Keratinocyte (primary cell): ENCODE measurements around the gene RMC1. TPM values are rescaled to one million over a fixed set of nuclear protein-coding genes. Genes with fewer than 3 reads are reported as not detected.

Experiments used
- DNase-seq: peaks from one replicate; pipeline ENCODE4 v3.0.0-alpha.2; 2011; ENCODE audit warnings: low read depth, missing footprints, low spot score
- FAIRE-seq: peaks from 2 replicates; lab custom pipeline; 2011; peaks lifted over from hg19 to GRCh38; lab: Jason Lieb, UNC
- H2AFZ ChIP-seq: 2 replicates; pipeline ENCODE4 v1.6.0; 2012; ENCODE audit warnings: low read length, control low read depth, inconsistent platforms; ENCODE audit not compliant: control insufficient read depth
- H3K27ac ChIP-seq: 2 replicates; pipeline ENCODE4 v1.5.1; 2011; ENCODE audit warnings: low read length; ENCODE audit not compliant: control insufficient read depth, insufficient read depth
- H3K27me3 ChIP-seq: 3 replicates; pipeline ENCODE4 v1.6.0; 2011; ENCODE audit warnings: low read length; ENCODE audit not compliant: control insufficient read depth, insufficient read depth; ENCODE audit errors: extremely low read depth
- H3K36me3 ChIP-seq, 2 experiments: 2 replicates in 1 of 2; 3 replicates in 1 of 2; pipeline ENCODE4 v1.5.1; 2011; ENCODE audit warnings: low read length in 2 of 2, mild to moderate bottlenecking in 1 of 2; ENCODE audit not compliant: control insufficient read depth in 2 of 2, insufficient read depth in 2 of 2; ENCODE audit errors: extremely low read depth in 1 of 2
- H3K4me1 ChIP-seq: 3 replicates; pipeline ENCODE4 v1.5.1; 2011; ENCODE audit warnings: low read length; ENCODE audit not compliant: control insufficient read depth, insufficient read depth; ENCODE audit errors: extremely low read depth
- H3K4me2 ChIP-seq: 3 replicates; pipeline ENCODE4 v1.6.0; 2011; ENCODE audit warnings: low read depth, low read length; ENCODE audit not compliant: control insufficient read depth, insufficient read depth; ENCODE audit errors: extremely low read depth
- H3K4me3 ChIP-seq, 3 experiments: fragments of 200-600 bp in 1 of 3; sonication (generic) in 1 of 3; 2 replicates in 2 of 3; 3 replicates in 1 of 3; pipeline ENCODE4 v1.5.1; 2011 to 2016; ENCODE audit warnings: low read length in 3 of 3, mild to moderate bottlenecking in 3 of 3, control low read depth in 2 of 3, inconsistent platforms in 1 of 3, low read depth in 1 of 3, mixed read lengths in 1 of 3, mixed run types in 1 of 3, moderate library complexity in 1 of 3; ENCODE audit not compliant: control insufficient read depth in 2 of 3, insufficient read depth in 2 of 3; ENCODE audit errors: extremely low read depth in 1 of 3
- H3K79me2 ChIP-seq: 2 replicates; pipeline ENCODE4 v1.6.0; 2012; ENCODE audit warnings: low read length; ENCODE audit not compliant: control insufficient read depth, insufficient read depth
- H3K9ac ChIP-seq: 3 replicates; pipeline ENCODE4 v1.6.0; 2011; ENCODE audit warnings: low read length; ENCODE audit not compliant: control insufficient read depth, insufficient read depth; ENCODE audit errors: extremely low read depth
- H3K9me1 ChIP-seq: 3 replicates; pipeline ENCODE4 v1.6.0; 2011; ENCODE audit warnings: low read length; ENCODE audit not compliant: control insufficient read depth, insufficient read depth; ENCODE audit errors: extremely low read depth
- H3K9me3 ChIP-seq: 2 replicates; pipeline ENCODE4 v1.5.1; 2012; ENCODE audit warnings: low read depth, low read length; ENCODE audit not compliant: control insufficient read depth
- H4K20me1 ChIP-seq: 3 replicates; pipeline ENCODE4 v1.6.0; 2011; ENCODE audit warnings: low read length; ENCODE audit not compliant: control insufficient read depth, insufficient read depth; ENCODE audit errors: extremely low read depth
- EZH2 ChIP-seq: IDR thresholded peaks from one replicate; pipeline ENCODE4 v1.6.1; 2012; ENCODE audit warnings: inconsistent platforms, mild to moderate bottlenecking, low read length, moderate library complexity
- dilution Hi-C: fragments of 300-500 bp; cut with MboI; formaldehyde crosslinking; loops from one replicate; pipeline ENCODE4 v1.7.0; 2020; ENCODE audit warnings: low sequenced_read_pairs; ENCODE audit not compliant: extremely low pct_ligation_motif_present
- polyA plus RNA-seq, 5 experiments: library from polyadenylated mRNA; depleted of rRNA in 3 of 5; stranded (reverse) in 3 of 5; stranded (forward) in 1 of 5; unstranded in 1 of 5; fragments of >200 nt; gene quantifications; 1 replicate in 1 of 5; 2 replicates in 3 of 5; 3 replicates in 1 of 5; pipeline versions ENCODE4 v1.2.1 to v1.2.3, GENCODE V29; 2011 to 2012; ENCODE audit warnings: missing spikeins in 2 of 5, low read depth in 1 of 5, low replicate concordance in 1 of 5
- TF ChIP-seq, protein P1 (sequence below), 3 experiments: IDR thresholded peaks in 1 of 3; conservative IDR thresholded peaks in 1 of 3; optimal IDR thresholded peaks in 1 of 3; 2 replicates in 2 of 3; 3 replicates in 1 of 3; pipeline versions ENCODE3 to v1.5.1; 2011; ENCODE audit warnings: low read length in 3 of 3, mild to moderate bottlenecking in 3 of 3, moderate library complexity in 2 of 3, control low read depth in 1 of 3, inconsistent platforms in 1 of 3; ENCODE audit not compliant: insufficient read depth in 2 of 3; ENCODE audit errors: extremely low read depth in 1 of 3

RMC1 gene
- polyA plus RNA-seq, 1 donor (not counting 4 experiments of a cell fraction or from before 2014, with no cell fraction given), result 26.4 TPM

DNA sequence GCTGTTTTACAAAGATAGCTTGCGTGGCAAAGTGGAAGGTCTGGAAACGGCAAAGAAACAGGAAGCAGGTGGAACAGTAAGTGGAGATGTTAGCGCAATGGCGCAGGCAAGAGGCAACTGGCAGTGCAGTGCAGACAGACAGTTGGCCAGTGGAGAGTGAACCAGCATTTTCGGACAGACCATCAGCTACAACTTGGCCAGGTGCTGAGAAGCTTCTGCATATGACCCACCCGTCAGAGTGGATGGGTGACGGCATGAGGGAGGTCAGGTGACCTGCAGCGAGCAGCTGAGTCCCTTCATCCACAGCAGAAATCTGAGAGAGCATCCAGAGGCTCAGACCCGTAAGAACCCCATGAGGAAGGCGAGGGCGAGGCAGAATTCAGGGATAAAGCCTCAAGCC is 49.2 kb downstream of the RMC1 start:
- H3K36me3 ChIP-seq, result peaks cover 41 to 66% of the 10 kb centered on the region in 2 experiments

GRCh38 chr18:23553887-23554286 is 50.6 kb downstream of the RMC1 start:
- H3K27me3 ChIP-seq, result no peaks in the 10 kb centered on the region
- TF ChIP-seq, protein P1, sequence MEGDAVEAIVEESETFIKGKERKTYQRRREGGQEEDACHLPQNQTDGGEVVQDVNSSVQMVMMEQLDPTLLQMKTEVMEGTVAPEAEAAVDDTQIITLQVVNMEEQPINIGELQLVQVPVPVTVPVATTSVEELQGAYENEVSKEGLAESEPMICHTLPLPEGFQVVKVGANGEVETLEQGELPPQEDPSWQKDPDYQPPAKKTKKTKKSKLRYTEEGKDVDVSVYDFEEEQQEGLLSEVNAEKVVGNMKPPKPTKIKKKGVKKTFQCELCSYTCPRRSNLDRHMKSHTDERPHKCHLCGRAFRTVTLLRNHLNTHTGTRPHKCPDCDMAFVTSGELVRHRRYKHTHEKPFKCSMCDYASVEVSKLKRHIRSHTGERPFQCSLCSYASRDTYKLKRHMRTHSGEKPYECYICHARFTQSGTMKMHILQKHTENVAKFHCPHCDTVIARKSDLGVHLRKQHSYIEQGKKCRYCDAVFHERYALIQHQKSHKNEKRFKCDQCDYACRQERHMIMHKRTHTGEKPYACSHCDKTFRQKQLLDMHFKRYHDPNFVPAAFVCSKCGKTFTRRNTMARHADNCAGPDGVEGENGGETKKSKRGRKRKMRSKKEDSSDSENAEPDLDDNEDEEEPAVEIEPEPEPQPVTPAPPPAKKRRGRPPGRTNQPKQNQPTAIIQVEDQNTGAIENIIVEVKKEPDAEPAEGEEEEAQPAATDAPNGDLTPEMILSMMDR (optimal IDR thresholded peaks at IDR 0.05 in 1 of 3, IDR thresholded peaks at IDR 0.05 in 1 of 3, conservative IDR thresholded peaks at IDR 0.05 in 1 of 3; ENCODE audit: extremely low read depth in 1 of 3, insufficient read depth in 2 of 3, low read length in 3 of 3), result no peak
- TF ChIP-seq EZH2, result no peak
- no peak overlapping the region for H3K4me3 ChIP-seq
- H3K36me3 ChIP-seq, result peaks cover 46 to 68% of the 10 kb centered on the region in 2 experiments
- no peak overlapping the region for H2AFZ ChIP-seq
- no peak overlapping the region for H3K4me2 ChIP-seq
- FAIRE-seq (no peak), DNase-seq (no peak)
- no peak overlapping the region for H3K27ac ChIP-seq
- no peak overlapping the region for H3K9ac ChIP-seq
- peaks cover 4% of the 10 kb centered on the region for H3K79me2 ChIP-seq
- dilution Hi-C loops, result no loop called here
- no peaks in the 10 kb centered on the region for H3K9me3 ChIP-seq
- H4K20me1 ChIP-seq, result no peaks in the 10 kb centered on the region
- H3K4me1 ChIP-seq, result no peaks in the 10 kb centered on the region
- no peaks in the 10 kb centered on the region for H3K9me1 ChIP-seq

More for the DNA sequence above, 49.2 kb downstream of the RMC1 start:
- no peak overlapping the region for H3K4me2 ChIP-seq
- FAIRE-seq (no peak), DNase-seq (no peak)
- dilution Hi-C loops, result no loop called here
- no peaks in the 10 kb centered on the region for H3K27me3 ChIP-seq
- no peaks in the 10 kb centered on the region for H3K9me1 ChIP-seq
- no peak overlapping the region for H3K4me3 ChIP-seq
- peaks cover 4% of the 10 kb centered on the region for H3K79me2 ChIP-seq
- H3K9ac ChIP-seq, result no peak overlapping the region
- no peak overlapping the region for H3K27ac ChIP-seq
- peaks cover 6% of the 10 kb centered on the region for H3K4me1 ChIP-seq
- no peak overlapping the region for H2AFZ ChIP-seq
- no peaks in the 10 kb centered on the region for H3K9me3 ChIP-seq
- TF ChIP-seq, protein P1 (optimal IDR thresholded peaks at IDR 0.05 in 1 of 3, IDR thresholded peaks at IDR 0.05 in 1 of 3, conservative IDR thresholded peaks at IDR 0.05 in 1 of 3; ENCODE audit: extremely low read depth in 1 of 3, insufficient read depth in 2 of 3, low read length in 3 of 3), result no peak
- TF ChIP-seq EZH2, result no peak
- H4K20me1 ChIP-seq, result peaks cover 4% of the 10 kb centered on the region
